Neutrophil (primary cell): ENCODE measurements around the gene ELP6.

Source experiments
- H3K27ac ChIP-seq: fragments of 200-600 bp; sonication (generic); 2 replicates; pipeline ENCODE4 v1.5.1; 2016; ENCODE audit warnings: mild to moderate bottlenecking, moderate library complexity
- H3K27me3 ChIP-seq: fragments of 200-600 bp; sonication (generic); 2 replicates; pipeline ENCODE4 v1.6.0; 2016; ENCODE audit warnings: mild to moderate bottlenecking
- H3K36me3 ChIP-seq: fragments of 200-600 bp; sonication (generic); 2 replicates; pipeline ENCODE4 v1.5.1; 2017
- H3K4me1 ChIP-seq, 2 experiments: fragments of 200-600 bp in 1 of 2; sonication (generic) in 1 of 2; 1 replicate in 1 of 2; 2 replicates in 1 of 2; pipeline versions ENCODE4 v1.5.1 to v1.6.1; 2013 to 2016; ENCODE audit warnings: low read depth in 1 of 2, low read length in 1 of 2, mild to moderate bottlenecking in 1 of 2, moderate library complexity in 1 of 2; ENCODE audit not compliant: control insufficient read depth in 1 of 2, insufficient read depth in 1 of 2
- H3K4me3 ChIP-seq, 2 experiments: fragments of 200-600 bp in 1 of 2; sonication (generic) in 1 of 2; 1 replicate in 1 of 2; 2 replicates in 1 of 2; pipeline ENCODE4 v1.5.1; 2013 to 2016; ENCODE audit warnings: low read depth in 1 of 2, low read length in 1 of 2, mild to moderate bottlenecking in 1 of 2, moderate library complexity in 1 of 2
- H3K9me3 ChIP-seq: fragments of 200-600 bp; sonication (generic); 2 replicates; pipeline ENCODE4 v1.5.1; 2016
- TF ChIP-seq, protein P1 (sequence below): fragments of 200-600 bp; sonication (generic); IDR thresholded peaks from 2 replicates; pipeline ENCODE4 v1.5.1; 2016; ENCODE audit warnings: antibody characterized with exemption

ELP6 gene

DNA sequence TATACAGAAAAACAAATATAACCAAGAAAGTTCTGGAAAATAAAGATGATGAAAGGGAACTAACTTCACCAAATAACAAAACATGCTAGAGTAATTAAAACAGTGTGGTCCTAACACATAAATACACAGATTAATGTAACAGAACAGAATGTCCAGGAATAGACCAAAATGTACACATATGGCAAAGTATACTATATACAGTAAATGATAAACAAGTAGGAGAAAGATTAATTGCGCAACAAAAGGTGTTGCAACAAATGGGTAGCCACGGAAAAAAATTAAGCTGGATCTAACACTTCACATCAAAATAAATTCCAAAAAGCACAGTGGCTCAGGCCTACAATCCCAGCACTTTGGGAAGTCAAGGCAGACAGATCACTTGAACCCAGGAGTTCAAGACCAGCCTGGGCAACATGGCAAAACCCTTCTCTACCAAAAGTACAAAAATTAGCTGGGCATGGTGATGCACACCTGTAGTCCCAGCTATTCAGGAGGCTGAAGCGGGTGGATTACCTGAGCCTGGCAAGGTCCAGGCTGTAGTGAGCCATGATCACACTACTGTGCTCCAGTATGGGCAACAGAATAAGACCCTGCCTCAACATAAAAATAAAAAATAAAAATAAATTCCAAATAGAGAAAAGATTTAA is 57.6 kb downstream of the ELP6 start:
- no peaks in the 10 kb centered on the region for H3K9me3 ChIP-seq
- TF ChIP-seq, protein P1, sequence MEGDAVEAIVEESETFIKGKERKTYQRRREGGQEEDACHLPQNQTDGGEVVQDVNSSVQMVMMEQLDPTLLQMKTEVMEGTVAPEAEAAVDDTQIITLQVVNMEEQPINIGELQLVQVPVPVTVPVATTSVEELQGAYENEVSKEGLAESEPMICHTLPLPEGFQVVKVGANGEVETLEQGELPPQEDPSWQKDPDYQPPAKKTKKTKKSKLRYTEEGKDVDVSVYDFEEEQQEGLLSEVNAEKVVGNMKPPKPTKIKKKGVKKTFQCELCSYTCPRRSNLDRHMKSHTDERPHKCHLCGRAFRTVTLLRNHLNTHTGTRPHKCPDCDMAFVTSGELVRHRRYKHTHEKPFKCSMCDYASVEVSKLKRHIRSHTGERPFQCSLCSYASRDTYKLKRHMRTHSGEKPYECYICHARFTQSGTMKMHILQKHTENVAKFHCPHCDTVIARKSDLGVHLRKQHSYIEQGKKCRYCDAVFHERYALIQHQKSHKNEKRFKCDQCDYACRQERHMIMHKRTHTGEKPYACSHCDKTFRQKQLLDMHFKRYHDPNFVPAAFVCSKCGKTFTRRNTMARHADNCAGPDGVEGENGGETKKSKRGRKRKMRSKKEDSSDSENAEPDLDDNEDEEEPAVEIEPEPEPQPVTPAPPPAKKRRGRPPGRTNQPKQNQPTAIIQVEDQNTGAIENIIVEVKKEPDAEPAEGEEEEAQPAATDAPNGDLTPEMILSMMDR = no peak
- no peaks in the 10 kb centered on the region for H3K36me3 ChIP-seq

DNA sequence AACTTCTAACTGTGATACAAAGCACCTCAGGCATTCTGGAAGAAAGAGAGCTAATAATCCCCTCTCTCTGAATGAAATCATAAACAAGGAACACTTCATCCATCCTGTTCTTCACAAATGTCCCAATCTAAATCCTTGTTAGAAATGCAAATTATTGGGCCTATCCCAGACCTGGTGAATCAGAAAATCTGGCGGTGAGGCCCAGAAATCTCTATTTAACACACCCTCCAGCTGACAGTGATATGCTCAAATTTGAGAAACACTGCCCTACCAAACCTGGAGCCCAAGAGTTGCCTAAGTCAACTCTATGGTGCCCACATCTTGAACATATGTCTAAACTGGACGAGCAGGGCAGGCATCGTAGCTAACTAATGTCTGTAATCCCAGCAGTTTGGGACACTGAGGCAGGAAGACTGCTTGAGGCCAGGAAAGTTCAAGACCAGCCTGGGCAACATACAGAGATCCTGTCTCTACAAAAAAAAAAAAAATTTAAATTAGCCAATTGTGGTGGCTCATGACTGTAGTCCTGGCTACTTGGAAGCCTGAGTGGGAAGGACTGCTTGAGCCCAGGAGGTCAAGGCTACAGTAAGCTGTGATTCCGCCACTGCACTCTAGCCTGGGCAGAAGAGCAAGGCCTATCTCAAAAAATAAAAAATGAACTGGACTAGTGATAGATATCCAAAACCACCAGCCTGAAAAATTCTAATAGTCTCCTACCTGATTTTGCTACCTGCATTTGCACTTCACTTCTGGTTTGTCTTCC is 60.9 kb downstream of the ELP6 start:
- TF ChIP-seq, protein P1 = no peak
- Histone ChIP-seq H3K4me1 (peaks cover 4 to 6% of the 10 kb centered on the region in 2 experiments), H3K9me3 (no peaks in the 10 kb centered on the region), H3K27ac (no peak overlapping the region), H3K27me3 (no peaks in the 10 kb centered on the region), H3K4me3 (no peak overlapping the region), H3K36me3 (no peaks in the 10 kb centered on the region)

More for the DNA sequence above, 57.6 kb downstream of the ELP6 start:
- Histone ChIP-seq H3K4me3 (no peak overlapping the region), H3K4me1 (peaks cover 4 to 6% of the 10 kb centered on the region in 2 experiments), H3K27ac (peak overlapping the region; percentile 38), H3K27me3 (no peaks in the 10 kb centered on the region)
